Activated naive CD8-positive, alpha-beta T cell (primary cell): ENCODE data around the gene PDLIM3.
"Not testable (repeated sequence)": the region's sequence is repeated elsewhere in the genome, so short reads cannot be mapped to it uniquely, and the experiment has no call there.

Experiments
- H3K27ac Mint-ChIP-seq: one replicate; pipeline ENCODE4 v1.8.0; 2021; ENCODE audit warnings: mixed read lengths
- H3K27me3 Mint-ChIP-seq: one replicate; pipeline ENCODE4 v1.8.0; 2021; ENCODE audit warnings: mixed read lengths
- H3K36me3 Mint-ChIP-seq: one replicate; pipeline ENCODE4 v1.8.0; 2021; ENCODE audit warnings: mixed read lengths
- H3K4me1 Mint-ChIP-seq: one replicate; pipeline ENCODE4 v1.8.0; 2021; ENCODE audit warnings: low read depth, mixed read lengths
- H3K4me3 Mint-ChIP-seq: one replicate; pipeline ENCODE4 v1.8.0; 2021; ENCODE audit warnings: mild to moderate bottlenecking, mixed read lengths
- H3K9me3 Mint-ChIP-seq: one replicate; pipeline ENCODE4 v1.8.0; 2021; ENCODE audit warnings: low read depth, mixed read lengths

The PDLIM3 gene

DNA sequence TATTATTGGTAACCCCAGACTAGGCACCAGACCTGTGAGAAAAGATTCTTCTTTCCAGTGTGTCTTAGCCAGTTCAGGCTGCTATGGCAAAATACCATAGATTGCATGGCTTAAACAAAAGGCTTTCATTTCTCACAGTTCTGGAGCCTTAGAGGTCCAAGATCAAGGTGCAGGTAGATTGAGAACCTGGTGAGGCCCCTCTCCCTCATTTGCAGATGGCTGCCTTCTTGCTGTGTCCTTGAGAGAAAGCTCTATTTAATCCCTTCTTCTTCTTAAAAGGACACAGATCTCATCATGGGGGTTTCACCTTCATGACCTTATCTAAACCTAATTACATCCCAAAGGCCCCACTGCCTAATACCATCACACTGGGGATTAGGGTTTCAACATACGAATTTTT is 3.5 kb upstream of the PDLIM3 start:
- Mint-ChIP-seq H3K27me3 (peaks cover 17% of the 10 kb centered on the region), H3K4me3 (no peak overlapping the region), H3K9me3 (no peaks in the 10 kb centered on the region), H3K27ac (no peak overlapping the region), H3K36me3 (no peaks in the 10 kb centered on the region), H3K4me1 (peaks cover 6% of the 10 kb centered on the region)

DNA sequence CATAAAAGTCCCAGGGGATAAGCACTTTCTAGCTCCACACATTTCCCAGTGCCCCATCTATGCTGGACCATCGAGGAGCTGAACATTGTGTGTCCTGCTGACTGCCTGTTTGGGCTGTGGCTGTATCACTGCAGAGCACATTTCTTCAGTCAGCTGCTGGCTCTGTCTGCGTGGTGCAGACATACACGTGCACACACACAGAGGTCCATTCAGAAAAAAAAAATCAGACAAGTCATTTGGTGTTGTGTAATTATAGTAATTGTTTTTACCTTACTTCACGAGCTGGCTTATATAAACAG is 1.1 kb upstream of the PDLIM3 start:
- no peak overlapping the region for H3K4me3 Mint-ChIP-seq

GRCh38 chr4:185535612-185536410 is 504 bp upstream of the PDLIM3 start:
- peak overlapping the region; percentile 71 for H3K4me3 Mint-ChIP-seq
- H3K27me3 Mint-ChIP-seq = peaks cover 30% of the 10 kb centered on the region
- H3K9me3 Mint-ChIP-seq = no peaks in the 10 kb centered on the region
- no peak overlapping the region for H3K27ac Mint-ChIP-seq
- peaks cover 6% of the 10 kb centered on the region for H3K4me1 Mint-ChIP-seq
- no peaks in the 10 kb centered on the region for H3K36me3 Mint-ChIP-seq

More for the DNA sequence above, 1.1 kb upstream of the PDLIM3 start:
- Mint-ChIP-seq H3K27me3 (peaks cover 28% of the 10 kb centered on the region), H3K9me3 (no peaks in the 10 kb centered on the region), H3K36me3 (no peaks in the 10 kb centered on the region), H3K4me1 (peaks cover 6% of the 10 kb centered on the region), H3K27ac (no peak overlapping the region)

DNA sequence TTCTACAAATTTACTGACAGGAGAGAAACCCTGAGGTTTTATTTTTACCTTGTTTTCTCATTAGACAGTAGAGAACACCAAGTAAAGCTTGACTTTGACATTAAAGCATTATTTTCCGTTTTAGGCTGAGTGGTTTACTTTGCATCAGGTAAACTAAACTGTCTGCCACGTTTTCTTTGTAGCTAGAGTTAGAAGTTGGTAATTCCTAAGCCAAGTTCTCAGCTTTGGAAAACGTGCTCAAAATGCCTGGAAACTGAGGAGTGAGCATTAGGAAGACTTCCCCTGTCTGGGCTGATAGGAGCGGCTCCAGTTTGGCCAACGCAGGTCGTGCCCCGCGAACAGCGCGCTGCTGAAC is 819 bp downstream of the PDLIM3 start:
- H3K9me3 Mint-ChIP-seq = no peaks in the 10 kb centered on the region
- H3K27ac Mint-ChIP-seq = no peak overlapping the region
- H3K36me3 Mint-ChIP-seq = no peaks in the 10 kb centered on the region
- H3K4me1 Mint-ChIP-seq = peaks cover 6% of the 10 kb centered on the region
- H3K4me3 Mint-ChIP-seq = peak overlapping the region; percentile 59
- peaks cover 38% of the 10 kb centered on the region for H3K27me3 Mint-ChIP-seq

DNA sequence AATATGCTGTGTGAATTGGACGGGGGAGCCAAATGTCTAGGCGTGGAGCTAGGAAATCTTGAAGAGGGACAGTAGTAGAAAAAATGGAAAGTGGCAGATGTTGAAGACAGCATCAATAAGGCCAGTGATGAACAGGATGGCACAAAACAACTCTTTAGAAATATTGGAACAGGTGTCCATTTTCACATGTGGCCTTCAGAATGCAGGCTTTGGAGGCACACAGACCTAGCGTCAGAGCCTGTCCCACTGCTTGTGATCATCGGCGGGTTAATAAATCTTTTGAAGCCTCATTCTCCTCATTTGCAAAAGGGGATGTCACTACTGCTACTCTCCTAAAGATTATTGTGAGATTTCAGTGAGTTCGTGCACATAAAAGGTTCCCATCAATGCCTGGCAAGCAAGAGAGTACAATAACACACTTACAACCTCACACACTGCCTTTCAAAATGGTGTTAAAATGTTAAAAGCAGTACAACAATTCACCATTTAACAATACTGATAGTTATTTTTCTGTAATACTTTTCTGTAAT is 2.4 kb downstream of the PDLIM3 start:
- H3K4me1 Mint-ChIP-seq = peaks cover 6% of the 10 kb centered on the region
- H3K4me3 Mint-ChIP-seq = no peak overlapping the region
- no peaks in the 10 kb centered on the region for H3K9me3 Mint-ChIP-seq
- no peaks in the 10 kb centered on the region for H3K36me3 Mint-ChIP-seq
- H3K27ac Mint-ChIP-seq = no peak overlapping the region
- H3K27me3 Mint-ChIP-seq = peaks cover 41% of the 10 kb centered on the region

- Mint-ChIP-seq H3K4me1 (peaks cover 6% of the 10 kb centered on the region), H3K36me3 (no peaks in the 10 kb centered on the region), H3K27ac (no peak overlapping the region), H3K9me3 (no peaks in the 10 kb centered on the region), H3K27me3 (peaks cover 41% of the 10 kb centered on the region), H3K4me3 (no peak overlapping the region)
Measured at GRCh38 chr4:185532293-185532692, 3.0 kb downstream of the PDLIM3 start.

DNA sequence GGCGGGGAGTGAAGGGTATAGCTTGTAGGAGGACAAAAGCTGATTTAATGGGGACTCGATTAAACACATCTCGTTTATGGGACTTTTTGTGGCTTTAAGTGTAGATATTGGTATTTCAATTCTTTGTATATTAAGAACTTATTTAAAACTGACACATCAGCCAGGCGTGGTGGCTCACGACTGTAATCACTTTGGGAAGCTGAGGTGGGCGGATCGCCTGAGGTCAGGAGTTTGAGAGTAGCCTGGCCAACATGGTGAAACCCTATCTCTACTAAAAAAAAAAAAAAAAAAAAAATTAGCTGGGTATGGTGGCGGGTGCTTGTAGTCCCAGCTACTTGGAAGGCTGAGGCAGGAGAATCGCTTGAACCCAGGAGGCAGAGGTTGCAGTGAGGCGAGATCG is 3.7 kb downstream of the PDLIM3 start:
- peaks cover 44% of the 10 kb centered on the region for H3K27me3 Mint-ChIP-seq
- not testable (repeated sequence) for H3K4me1 Mint-ChIP-seq, H3K4me3 Mint-ChIP-seq, H3K27ac Mint-ChIP-seq, H3K36me3 Mint-ChIP-seq, H3K9me3 Mint-ChIP-seq

- peaks cover 11% of the 10 kb centered on the region for H3K9me3 Mint-ChIP-seq
- no peak overlapping the region for H3K27ac Mint-ChIP-seq
- peaks cover under 1% of the 10 kb centered on the region for H3K4me1 Mint-ChIP-seq
- no peak overlapping the region for H3K4me3 Mint-ChIP-seq
- peaks cover 5% of the 10 kb centered on the region for H3K36me3 Mint-ChIP-seq
- H3K27me3 Mint-ChIP-seq = peaks cover 41% of the 10 kb centered on the region
Measured at GRCh38 chr4:185529413-185529812, 5.9 kb downstream of the PDLIM3 start.

DNA sequence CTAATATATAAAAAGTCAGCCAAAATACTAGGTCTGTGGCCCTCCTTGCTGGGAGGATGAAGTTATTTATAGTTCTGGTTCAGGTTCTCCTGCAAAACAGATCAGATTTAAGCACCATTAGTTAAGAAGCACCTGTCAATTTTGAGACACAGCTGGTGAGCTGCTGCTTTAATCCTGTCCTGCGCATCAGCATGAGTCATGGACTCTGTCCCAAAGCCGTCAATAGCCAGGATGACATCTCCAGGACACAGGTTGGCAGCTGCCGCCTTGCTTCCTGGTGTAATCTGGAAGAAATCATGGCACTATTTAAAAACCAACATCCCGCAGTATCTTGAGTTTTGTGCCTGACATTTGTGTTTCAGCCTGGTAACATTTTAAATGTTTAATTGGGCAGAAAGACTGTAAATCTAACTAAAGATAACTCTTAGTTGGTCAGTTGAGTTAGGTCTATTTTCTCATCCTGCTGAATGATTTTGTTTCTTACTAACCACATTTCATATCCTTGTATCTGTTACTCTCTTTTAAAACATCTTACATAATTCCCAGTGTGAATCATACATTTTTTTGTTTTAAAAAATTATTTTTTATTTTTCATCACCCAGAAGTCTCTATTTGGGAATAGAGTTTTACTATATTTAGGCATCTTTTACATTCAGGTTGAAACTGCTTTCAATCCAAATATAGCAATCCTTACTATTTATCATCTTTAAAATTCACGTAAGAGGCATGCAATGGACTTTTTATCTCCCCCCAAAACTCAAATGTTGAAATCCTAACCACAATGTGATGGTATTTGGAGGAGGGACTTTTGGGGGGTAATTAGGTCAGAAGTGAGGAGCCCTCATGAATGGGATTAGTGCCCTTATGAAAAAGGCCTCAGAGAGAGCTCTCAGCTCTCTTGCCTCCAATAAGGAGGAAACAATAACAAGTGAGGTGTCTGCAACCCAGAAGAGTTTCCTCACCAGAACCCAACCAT is 10.1 kb downstream of the PDLIM3 start:
- no peaks in the 10 kb centered on the region for H3K4me1 Mint-ChIP-seq
- peaks cover 11% of the 10 kb centered on the region for H3K9me3 Mint-ChIP-seq
- H3K27ac Mint-ChIP-seq = no peak overlapping the region
- H3K36me3 Mint-ChIP-seq = peaks cover 5% of the 10 kb centered on the region
- H3K4me3 Mint-ChIP-seq = no peak overlapping the region
- peaks cover 26% of the 10 kb centered on the region for H3K27me3 Mint-ChIP-seq

DNA sequence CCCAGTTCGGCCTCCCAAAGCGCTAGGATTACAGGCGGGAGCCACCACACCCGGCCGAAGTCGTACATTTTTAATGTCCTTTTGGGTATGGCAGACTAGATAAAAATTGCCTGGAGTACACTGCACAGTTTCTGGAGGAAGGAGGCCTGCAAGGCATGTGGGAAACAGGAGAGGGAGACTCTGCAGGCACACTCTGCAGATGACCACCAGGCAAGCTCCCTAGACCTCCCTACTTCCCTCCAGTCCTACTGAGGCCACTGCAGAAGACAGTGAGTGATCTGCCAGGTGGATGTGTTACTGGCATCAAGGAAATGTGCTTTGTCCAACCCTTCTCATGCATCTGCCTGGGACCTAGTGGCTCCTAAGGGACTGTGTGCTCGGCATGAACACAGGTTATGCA is 11.4 kb downstream of the PDLIM3 start:
- H3K4me1 Mint-ChIP-seq = no peaks in the 10 kb centered on the region
- H3K27me3 Mint-ChIP-seq = peaks cover 21% of the 10 kb centered on the region
- H3K36me3 Mint-ChIP-seq = peaks cover 5% of the 10 kb centered on the region
- no peak overlapping the region for H3K27ac Mint-ChIP-seq
- peaks cover 11% of the 10 kb centered on the region for H3K9me3 Mint-ChIP-seq
- H3K4me3 Mint-ChIP-seq = no peak overlapping the region

DNA sequence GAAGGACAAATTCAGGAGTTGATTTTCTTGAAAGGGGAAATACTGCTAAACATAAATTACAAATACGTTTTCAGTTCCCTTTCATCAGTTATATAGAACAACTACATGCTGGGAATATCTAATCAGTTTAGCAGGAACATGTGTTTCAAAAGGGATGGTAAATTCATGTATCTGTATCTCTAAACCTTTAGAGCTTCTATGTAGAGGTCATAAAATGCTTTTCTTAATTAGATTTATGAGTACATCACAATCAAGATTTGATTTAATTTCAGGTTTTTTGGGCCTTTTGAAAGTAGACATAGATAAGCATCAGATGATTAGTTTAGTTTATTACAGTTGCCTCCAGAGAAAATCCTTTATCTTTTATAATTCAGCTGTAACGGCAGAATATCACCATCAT is 12.9 kb downstream of the PDLIM3 start:
- Mint-ChIP-seq H3K36me3 (peaks cover 5% of the 10 kb centered on the region), H3K27me3 (peaks cover 22% of the 10 kb centered on the region), H3K4me3 (no peak overlapping the region), H3K4me1 (no peaks in the 10 kb centered on the region), H3K27ac (no peak overlapping the region), H3K9me3 (peaks cover 11% of the 10 kb centered on the region)

DNA sequence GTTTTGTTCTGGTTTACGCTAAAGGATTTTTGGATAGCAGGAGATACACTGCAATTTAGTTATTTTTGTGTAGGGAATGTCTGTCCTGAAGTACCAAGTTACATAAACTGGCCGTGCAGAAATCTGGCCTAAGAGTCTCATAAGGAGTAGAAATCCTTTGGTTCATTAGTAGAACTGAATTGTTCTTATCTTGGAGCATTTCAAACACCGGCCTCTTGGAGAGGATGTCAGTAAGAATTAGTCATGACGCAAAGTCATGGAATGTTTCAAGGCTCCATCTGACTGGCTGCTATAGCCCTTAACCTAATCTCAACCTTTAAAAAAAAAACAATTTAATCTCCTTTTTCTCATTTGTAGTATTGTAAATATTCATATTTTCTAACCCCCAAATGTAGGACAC is 15.2 kb downstream of the PDLIM3 start:
- no peaks in the 10 kb centered on the region for H3K36me3 Mint-ChIP-seq
- no peaks in the 10 kb centered on the region for H3K4me1 Mint-ChIP-seq
- H3K4me3 Mint-ChIP-seq = no peak overlapping the region
- H3K9me3 Mint-ChIP-seq = no peaks in the 10 kb centered on the region
- H3K27me3 Mint-ChIP-seq = peaks cover 14% of the 10 kb centered on the region
- no peak overlapping the region for H3K27ac Mint-ChIP-seq

GRCh38 chr4:185518494-185518893 is 16.8 kb downstream of the PDLIM3 start:
- H3K4me1 Mint-ChIP-seq = peaks cover 8% of the 10 kb centered on the region
- H3K27me3 Mint-ChIP-seq = peaks cover 21% of the 10 kb centered on the region
- H3K4me3 Mint-ChIP-seq = no peak overlapping the region
- H3K27ac Mint-ChIP-seq = no peak overlapping the region
- no peaks in the 10 kb centered on the region for H3K9me3 Mint-ChIP-seq
- H3K36me3 Mint-ChIP-seq = no peaks in the 10 kb centered on the region

GRCh38 chr4:185518069-185518468 is 17.2 kb downstream of the PDLIM3 start:
- Mint-ChIP-seq H3K4me3 (no peak overlapping the region), H3K4me1 (peaks cover 12% of the 10 kb centered on the region), H3K36me3 (no peaks in the 10 kb centered on the region), H3K9me3 (no peaks in the 10 kb centered on the region), H3K27me3 (peaks cover 24% of the 10 kb centered on the region), H3K27ac (no peak overlapping the region)

- Mint-ChIP-seq H3K9me3 (no peaks in the 10 kb centered on the region), H3K4me3 (no peak overlapping the region), H3K27ac (no peak overlapping the region), H3K36me3 (no peaks in the 10 kb centered on the region), H3K27me3 (peaks cover 35% of the 10 kb centered on the region), H3K4me1 (peaks cover 17% of the 10 kb centered on the region)
Measured at GRCh38 chr4:185515248-185515647, 20.1 kb downstream of the PDLIM3 start.
